ENCODE measurements around the gene FKBP11.
A peak's percentile ranks its signal among the peaks of the same experiment; 100 is the strongest.
"Not testable (repeated sequence)": the region's sequence is repeated elsewhere in the genome, so short reads cannot be mapped to it uniquely, and the experiment has no call there.

Gene FKBP11

DNA sequence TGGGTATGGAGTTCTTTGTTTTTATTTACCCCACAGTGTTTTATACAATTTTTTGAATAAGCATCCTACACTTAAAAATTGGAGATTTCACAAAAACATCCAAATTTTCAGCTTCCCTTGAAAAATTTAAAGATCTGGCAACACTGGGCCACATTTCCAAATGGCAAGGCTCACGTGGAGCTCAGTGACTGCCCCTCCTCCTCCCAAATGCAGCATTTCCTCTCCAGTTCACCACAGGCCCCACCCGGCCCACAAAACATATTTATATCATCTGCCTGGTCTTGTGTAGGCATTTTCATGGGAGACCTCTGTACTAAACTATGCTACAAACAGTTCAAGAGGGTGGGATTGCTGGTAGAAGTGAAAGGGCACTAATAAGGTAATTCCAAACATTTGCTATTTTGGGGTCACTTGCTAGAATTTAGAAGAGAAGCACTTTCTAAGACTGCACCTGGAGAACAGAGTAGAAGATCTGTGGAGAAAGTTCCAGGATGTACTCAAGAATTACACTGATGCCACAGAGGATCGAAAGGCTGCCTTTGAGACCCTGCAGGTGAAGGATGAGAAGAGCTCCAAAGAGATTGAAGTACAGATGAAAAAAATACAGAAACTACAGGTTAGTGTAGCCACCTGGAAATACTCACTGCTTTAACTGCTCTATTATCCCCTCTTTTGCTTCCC is 7.3 kb downstream of the FKBP11 start:
- no peaks in the 10 kb centered on the region for H3K27me3 Mint-ChIP-seq (ENCODE audit: low read depth, poor library complexity)
- TF ChIP-seq, protein P1, sequence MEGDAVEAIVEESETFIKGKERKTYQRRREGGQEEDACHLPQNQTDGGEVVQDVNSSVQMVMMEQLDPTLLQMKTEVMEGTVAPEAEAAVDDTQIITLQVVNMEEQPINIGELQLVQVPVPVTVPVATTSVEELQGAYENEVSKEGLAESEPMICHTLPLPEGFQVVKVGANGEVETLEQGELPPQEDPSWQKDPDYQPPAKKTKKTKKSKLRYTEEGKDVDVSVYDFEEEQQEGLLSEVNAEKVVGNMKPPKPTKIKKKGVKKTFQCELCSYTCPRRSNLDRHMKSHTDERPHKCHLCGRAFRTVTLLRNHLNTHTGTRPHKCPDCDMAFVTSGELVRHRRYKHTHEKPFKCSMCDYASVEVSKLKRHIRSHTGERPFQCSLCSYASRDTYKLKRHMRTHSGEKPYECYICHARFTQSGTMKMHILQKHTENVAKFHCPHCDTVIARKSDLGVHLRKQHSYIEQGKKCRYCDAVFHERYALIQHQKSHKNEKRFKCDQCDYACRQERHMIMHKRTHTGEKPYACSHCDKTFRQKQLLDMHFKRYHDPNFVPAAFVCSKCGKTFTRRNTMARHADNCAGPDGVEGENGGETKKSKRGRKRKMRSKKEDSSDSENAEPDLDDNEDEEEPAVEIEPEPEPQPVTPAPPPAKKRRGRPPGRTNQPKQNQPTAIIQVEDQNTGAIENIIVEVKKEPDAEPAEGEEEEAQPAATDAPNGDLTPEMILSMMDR (IDR thresholded peaks at IDR 0.05), result no peak

DNA sequence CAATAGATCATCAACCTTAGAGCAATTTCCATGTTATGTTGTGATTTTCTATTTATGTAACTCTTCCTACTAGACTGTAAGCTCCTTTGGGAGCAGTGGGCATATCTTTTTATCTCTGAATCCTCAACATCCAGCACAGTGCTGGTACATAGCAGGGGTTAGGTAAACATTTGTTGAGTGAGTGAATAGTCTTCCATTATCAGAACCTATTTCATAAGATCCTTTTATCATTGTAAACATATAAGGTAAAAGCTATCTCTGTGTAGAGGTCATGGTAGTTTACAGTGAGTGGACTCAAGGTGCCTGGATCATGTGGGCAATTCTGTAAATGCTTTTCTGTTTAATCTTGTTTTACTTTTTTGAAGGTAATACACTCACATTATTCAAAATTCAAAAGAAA is 15.1 kb downstream of the FKBP11 start:
- H3K9me3 Mint-ChIP-seq, result no peaks in the 10 kb centered on the region
- peaks cover 25% of the 10 kb centered on the region for H3K27me3 Mint-ChIP-seq (ENCODE audit: low read depth, poor library complexity)
- TF ChIP-seq, protein P1 (IDR thresholded peaks at IDR 0.05), result no peak
- H3K4me1 Mint-ChIP-seq, result no peaks in the 10 kb centered on the region
- DNase-seq, result no peak
- H3K27ac Mint-ChIP-seq, result no peak overlapping the region
- H3K4me3 Mint-ChIP-seq, result no peak overlapping the region
- peaks cover 5% of the 10 kb centered on the region for H3K36me3 Mint-ChIP-seq (ENCODE audit: low read depth)

More for the DNA sequence above, 7.3 kb downstream of the FKBP11 start:
- peaks cover 9% of the 10 kb centered on the region for H3K9me3 Mint-ChIP-seq
- H3K36me3 Mint-ChIP-seq (ENCODE audit: low read depth), result peaks cover 52% of the 10 kb centered on the region
- no peak overlapping the region for H3K27ac Mint-ChIP-seq
- no peak overlapping the region for H3K4me3 Mint-ChIP-seq
- DNase-seq, result no peak
- H3K4me1 Mint-ChIP-seq, result no peaks in the 10 kb centered on the region

DNA sequence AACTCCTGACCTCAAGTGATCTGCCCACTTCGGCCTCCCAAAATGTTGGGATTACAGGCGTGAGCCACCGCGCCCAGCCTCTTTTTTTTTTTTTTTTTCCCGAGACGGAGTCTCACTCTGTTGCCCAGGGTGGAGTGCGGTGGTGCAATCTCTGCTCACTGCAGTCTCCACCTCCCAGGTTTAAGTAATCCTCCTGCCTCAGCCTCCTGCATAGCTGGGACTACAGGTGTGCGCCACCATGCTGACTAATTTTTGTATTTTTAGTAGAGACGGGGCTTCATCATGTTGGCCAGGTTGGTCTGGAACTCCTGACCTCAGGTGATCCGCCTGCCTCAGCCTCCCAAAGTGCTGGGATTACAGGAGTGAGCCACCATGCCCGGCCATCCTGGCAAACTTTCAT is 15.6 kb downstream of the FKBP11 start:
- H3K27ac Mint-ChIP-seq, H3K9me3 Mint-ChIP-seq: not testable (repeated sequence)

DNA sequence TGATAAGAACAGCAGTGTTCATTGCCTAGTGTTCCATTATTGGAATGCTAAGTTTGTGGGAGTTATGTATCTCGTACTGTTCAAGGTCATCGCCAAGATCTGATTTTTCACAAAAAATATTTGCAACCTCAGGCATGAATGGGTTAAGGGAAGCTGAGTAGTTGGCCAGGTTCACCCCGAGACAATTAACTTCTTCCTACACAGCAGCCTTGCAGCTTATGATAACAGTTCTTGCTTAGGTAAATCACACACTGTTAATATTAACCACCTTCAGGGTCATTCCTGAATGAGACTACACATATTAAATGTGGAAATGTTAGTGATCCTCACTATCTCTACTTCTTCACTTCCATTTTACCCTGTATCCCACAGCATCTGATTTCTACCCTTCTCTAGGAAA is 18.0 kb downstream of the FKBP11 start:
- Mint-ChIP-seq H3K27ac (no peak overlapping the region), H3K4me3 (no peak overlapping the region), H3K4me1 (peaks cover 9% of the 10 kb centered on the region), H3K9me3 (no peaks in the 10 kb centered on the region), H3K36me3 (ENCODE audit: low read depth) (no peaks in the 10 kb centered on the region), H3K27me3 (ENCODE audit: low read depth, poor library complexity) (peaks cover 39% of the 10 kb centered on the region)
- TF ChIP-seq, protein P1 (IDR thresholded peaks at IDR 0.05), result no peak
- DNase-seq, result no peak

More for the DNA sequence above, 15.6 kb downstream of the FKBP11 start:
- not testable (repeated sequence) for DNase-seq; H3K4me3 Mint-ChIP-seq; H3K4me1 Mint-ChIP-seq; H3K36me3 Mint-ChIP-seq (ENCODE audit: low read depth)
- peaks cover 29% of the 10 kb centered on the region for H3K27me3 Mint-ChIP-seq (ENCODE audit: low read depth, poor library complexity)

DNA sequence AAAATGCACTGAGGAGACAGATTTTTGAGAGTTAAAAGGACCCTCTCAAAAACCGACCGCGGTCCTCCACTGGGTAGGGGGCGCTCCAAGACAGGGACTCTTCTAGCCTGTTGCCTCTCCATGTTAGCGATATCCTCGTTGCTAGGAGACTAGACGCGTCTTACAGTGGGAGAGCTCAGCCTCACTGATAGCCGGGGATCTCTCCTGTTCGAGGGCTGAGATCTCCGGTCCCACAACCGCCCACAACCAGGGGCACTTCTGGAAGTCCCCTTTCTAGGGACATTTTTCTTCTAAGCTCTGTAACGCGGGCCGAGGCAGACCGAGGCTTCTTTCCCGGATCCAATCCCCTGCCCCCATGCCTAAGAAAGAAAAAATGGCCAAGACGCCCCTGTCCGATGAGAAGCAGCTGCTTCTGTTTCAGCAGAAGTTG is 21.3 kb downstream of the FKBP11 start:
- TF ChIP-seq, protein P1 (IDR thresholded peaks at IDR 0.05), result peak; percentile 69
- H3K27me3 Mint-ChIP-seq (ENCODE audit: low read depth, poor library complexity), result peaks cover 60% of the 10 kb centered on the region
- peak overlapping the region; percentile 84 for H3K4me3 Mint-ChIP-seq
- no peaks in the 10 kb centered on the region for H3K9me3 Mint-ChIP-seq
- DNase-seq, result peak; percentile 88
- H3K36me3 Mint-ChIP-seq (ENCODE audit: low read depth), result no peaks in the 10 kb centered on the region
- H3K27ac Mint-ChIP-seq, result no peak overlapping the region
- H3K4me1 Mint-ChIP-seq, result peaks cover 9% of the 10 kb centered on the region

DNA sequence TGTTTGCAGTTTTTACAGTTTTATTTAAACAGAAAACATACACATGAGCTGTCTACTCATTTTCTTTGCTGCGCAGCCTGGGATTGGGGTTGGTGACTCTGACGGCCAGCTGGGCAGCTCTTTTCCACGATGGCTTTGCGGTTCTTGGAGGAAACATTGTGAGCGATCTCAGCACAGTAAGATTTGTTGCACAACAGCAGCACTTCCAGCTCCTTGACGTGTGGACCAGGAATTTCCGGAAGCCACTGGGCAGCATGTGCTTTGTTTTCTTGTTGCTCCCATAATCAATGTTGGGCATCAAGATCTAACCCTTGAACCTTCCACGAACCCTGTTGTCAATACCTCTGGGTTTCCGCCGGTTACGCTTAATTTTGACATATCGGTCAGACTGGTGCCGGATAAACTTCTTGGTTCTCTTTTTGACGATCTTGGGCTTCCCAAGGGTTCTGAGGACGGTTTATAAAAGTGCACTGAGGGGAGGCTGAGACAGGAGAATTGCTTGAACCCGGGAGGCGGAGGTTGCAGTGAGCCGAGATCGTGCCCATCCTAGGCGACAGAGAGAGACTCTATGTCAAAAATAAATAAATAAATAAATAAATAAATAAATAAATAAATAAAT is 21.8 kb downstream of the FKBP11 start:
- Mint-ChIP-seq H3K4me3 (peak overlapping the region; percentile 71), H3K9me3 (no peaks in the 10 kb centered on the region), H3K27me3 (ENCODE audit: low read depth, poor library complexity) (peaks cover 63% of the 10 kb centered on the region), H3K4me1 (peaks cover 9% of the 10 kb centered on the region), H3K27ac (no peak overlapping the region), H3K36me3 (ENCODE audit: low read depth) (no peaks in the 10 kb centered on the region)
- TF ChIP-seq, protein P1 (IDR thresholded peaks at IDR 0.05), result no peak
- DNase-seq, result no peak

All from nephron progenitor cell (in vitro differentiated cells).